Endothelial cell of umbilical vein (primary cell): ENCODE data around the gene CNIH2. TPM values are rescaled to one million over a fixed set of nuclear protein-coding genes. Genes with fewer than 3 reads are reported as not detected.

Experiments
- BruUV-seq: library from RNA; stranded (reverse); fragments of 400-500 nt; replicated peaks from 2 replicates; lab custom pipeline; 2021; lab: Mats Ljungman, UMichigan
- CTCF ChIA-PET: fragments of 300-600, 350-600 bp; sonication (Branson Sonifier 250); formaldehyde crosslinking; loops from one replicate; lab custom pipeline; 2021; ENCODE audit warnings: antibody characterized with exemption, inconsistent platforms; lab: Charles Lee
- POLR2A ChIA-PET: fragments of 300-600, 350-600 bp; sonication (Branson Sonifier 250); formaldehyde crosslinking; loops from one replicate; lab custom pipeline; 2021; ENCODE audit warnings: antibody characterized with exemption, inconsistent platforms; lab: Charles Lee
- DNase-seq: peaks from one replicate; pipeline ENCODE4 v3.0.0-alpha.2; 2011; ENCODE audit warnings: low read depth, low spot score
- FAIRE-seq: peaks from 2 replicates; lab custom pipeline; 2011; peaks lifted over from hg19 to GRCh38; lab: Jason Lieb, UNC
- H2AFZ ChIP-seq: 2 replicates; pipeline ENCODE4 v1.6.0; 2012; ENCODE audit warnings: low read depth, low read length, control low read depth, inconsistent platforms
- H3K27ac ChIP-seq: 2 replicates; pipeline ENCODE4 v1.5.1; 2011; ENCODE audit warnings: low read depth, mild to moderate bottlenecking, control low read depth, low read length, moderate library complexity; ENCODE audit not compliant: insufficient read depth
- H3K27me3 ChIP-seq, 2 experiments: 2 replicates each; pipeline versions ENCODE4 v1.6.0 to v1.6.1; 2011; ENCODE audit warnings: low read length in 2 of 2, mixed read lengths in 1 of 2; ENCODE audit not compliant: control insufficient read depth in 2 of 2, insufficient read depth in 2 of 2
- H3K36me3 ChIP-seq, 2 experiments: 2 replicates in 1 of 2; 3 replicates in 1 of 2; pipeline ENCODE4 v1.5.1; 2011; ENCODE audit warnings: low read length in 2 of 2, mild to moderate bottlenecking in 1 of 2, moderate library complexity in 1 of 2; ENCODE audit not compliant: control insufficient read depth in 2 of 2, insufficient read depth in 2 of 2; ENCODE audit errors: extremely low read depth in 1 of 2
- H3K4me1 ChIP-seq: 3 replicates; pipeline ENCODE4 v1.5.1; 2011; ENCODE audit warnings: mild to moderate bottlenecking, low read length; ENCODE audit not compliant: control insufficient read depth, insufficient read depth; ENCODE audit errors: extremely low read depth
- H3K4me2 ChIP-seq: 2 replicates; pipeline ENCODE4 v1.6.1; 2011; ENCODE audit warnings: low read length, control low read depth, mixed read lengths; ENCODE audit not compliant: insufficient read depth
- H3K4me3 ChIP-seq, 3 experiments: fragments of 200-600 bp in 1 of 3; sonication (generic), shearing (Covaris generic) in 1 of 3; replicated peaks in 1 of 3; 2 replicates each; pipeline ENCODE4 v1.5.1; 2011 to 2016; ENCODE audit warnings: control low read depth in 3 of 3, low read length in 3 of 3, mild to moderate bottlenecking in 2 of 3, inconsistent platforms in 1 of 3, low read depth in 1 of 3, moderate library complexity in 1 of 3; ENCODE audit not compliant: insufficient read depth in 1 of 3
- H3K79me2 ChIP-seq: 2 replicates; pipeline ENCODE4 v1.6.0; 2012; ENCODE audit warnings: low read length, inconsistent platforms; ENCODE audit not compliant: control insufficient read depth, insufficient read depth
- H3K9ac ChIP-seq: replicated peaks from 2 replicates; pipeline ENCODE3; 2011; ENCODE audit warnings: low read length, control low read depth; ENCODE audit not compliant: insufficient read depth; ENCODE audit errors: extremely low read depth
- H3K9me1 ChIP-seq: replicated peaks from 3 replicates; pipeline ENCODE4 v1.6.0; 2011; ENCODE audit warnings: mild to moderate bottlenecking, low read length; ENCODE audit not compliant: control insufficient read depth, insufficient read depth; ENCODE audit errors: extremely low read depth
- H3K9me3 ChIP-seq: replicated peaks from 2 replicates; pipeline ENCODE4 v1.5.1; 2012; ENCODE audit warnings: low read length, inconsistent platforms; ENCODE audit not compliant: control insufficient read depth, insufficient read depth
- H4K20me1 ChIP-seq: replicated peaks from 2 replicates; pipeline ENCODE3; 2011; ENCODE audit warnings: mild to moderate bottlenecking, low read length; ENCODE audit not compliant: control insufficient read depth, insufficient read depth; ENCODE audit errors: extremely low read depth
- FOS ChIP-seq: IDR thresholded peaks from 2 replicates; pipeline ENCODE4 v1.6.1; 2011; ENCODE audit warnings: mild to moderate bottlenecking, low read length, moderate library complexity, borderline replicate concordance; ENCODE audit not compliant: insufficient read depth
- GATA2 ChIP-seq: IDR thresholded peaks from 2 replicates; pipeline ENCODE4 v1.7.0; 2011; ENCODE audit warnings: low read depth, mild to moderate bottlenecking, moderate library complexity, mixed read lengths, low read length; ENCODE audit not compliant: insufficient read length, insufficient read depth
- JUN ChIP-seq: IDR thresholded peaks from 2 replicates; pipeline ENCODE4 v1.6.1; 2011; ENCODE audit warnings: borderline replicate concordance, low read depth; ENCODE audit not compliant: insufficient read length, insufficient read depth
- MAX ChIP-seq: IDR thresholded peaks from 2 replicates; pipeline ENCODE4 v1.6.1; 2011; ENCODE audit not compliant: insufficient read depth, insufficient read length
- MYC ChIP-seq: IDR thresholded peaks from one replicate; pipeline ENCODE4 v1.6.1; 2011; ENCODE audit warnings: mild to moderate bottlenecking, low read depth, low read length
- POLR2AphosphoS5 ChIP-seq: IDR thresholded peaks from 2 replicates; pipeline ENCODE4 v1.6.1; 2012; ENCODE audit warnings: low read depth, mild to moderate bottlenecking, control low read depth, low read length, moderate library complexity; ENCODE audit not compliant: insufficient read depth
- dilution Hi-C: fragments of 300-500 bp; cut with MboI; formaldehyde crosslinking; loops from one replicate; pipeline ENCODE4 v1.15.0; 2019; ENCODE audit warnings: low sequenced_read_pairs; ENCODE audit not compliant: extremely low pct_ligation_motif_present
- intact Hi-C: fragments of 100-400 bp; cut with micrococcal nuclease; formaldehyde crosslinking; loops from one replicate; pipeline ENCODE4 v1.10.0; 2022
- polyA plus RNA-seq, 4 experiments: library from polyadenylated mRNA; depleted of rRNA in 3 of 4; stranded (reverse) in 3 of 4; unstranded in 1 of 4; fragments of >200 nt; gene quantifications; 2 replicates each; pipeline versions ENCODE4 v1.2.1 to v1.2.3, GENCODE V29; 2011 to 2012; ENCODE audit warnings: missing spikeins in 1 of 4
- total RNA-seq: library from RNA; stranded (reverse); gene quantifications from 2 replicates; pipeline ENCODE4 v1.2.3, GENCODE V29; 2021

The CNIH2 gene
- total and polyA plus RNA-seq, 2 donors (not counting 3 experiments of a cell fraction or from before 2014, with no cell fraction given), result 0.46 to 1.2 TPM

DNA sequence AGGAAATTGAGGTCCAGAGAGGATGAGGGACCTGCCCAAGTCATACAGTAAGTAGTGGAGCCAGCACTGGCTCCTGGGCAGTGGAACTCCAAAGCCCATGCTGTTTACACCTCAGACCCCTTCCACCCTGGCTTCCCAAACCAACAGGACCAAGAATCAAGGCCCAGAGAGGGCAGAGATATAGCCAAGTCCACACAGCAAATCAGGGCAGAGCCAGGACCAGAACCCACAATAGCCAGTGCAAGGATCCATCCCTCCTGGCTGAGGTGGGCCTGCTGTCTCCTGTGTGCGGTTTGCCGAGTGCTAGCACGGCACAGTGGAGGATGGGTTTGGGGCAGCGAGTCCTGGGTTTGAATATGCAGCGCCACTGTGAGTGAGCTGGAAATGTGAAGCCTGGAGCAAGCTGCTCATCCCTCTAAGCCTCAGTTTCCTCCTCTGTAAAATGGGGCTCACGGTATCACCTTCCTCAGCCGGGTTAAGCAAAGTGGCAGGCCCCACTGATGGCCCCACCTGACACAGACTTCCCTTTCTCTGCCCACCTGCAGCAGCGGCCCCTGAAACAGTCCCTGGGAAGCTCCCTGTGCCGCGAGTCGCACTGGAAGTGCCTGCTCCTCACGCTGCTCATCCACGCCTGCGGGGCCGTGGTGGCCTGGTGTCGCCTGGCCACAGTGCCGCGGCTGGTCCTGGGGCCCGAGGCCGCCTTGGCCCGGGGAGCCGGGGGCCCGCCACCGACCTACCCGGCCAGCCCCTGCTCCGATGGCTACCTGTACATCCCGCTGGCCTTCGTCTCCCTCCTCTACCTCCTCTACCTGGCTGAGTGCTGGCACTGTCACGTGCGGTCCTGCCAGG is 16.0 kb downstream of the CNIH2 start:
- ChIA-PET POLR2A (no interaction called here), CTCF (interaction anchor here (1.0 to 1.3 kb wide), 2 partner anchors 18 to 19 kb away, joined by 3 read pairs; no protein-coding TSS in a partner anchor)
- no peaks in the 10 kb centered on the region for H3K79me2 ChIP-seq
- H3K27ac ChIP-seq, result no peak overlapping the region
- DNase-seq (no peak), FAIRE-seq (no peak)
- BruUV-seq, result no TSS peak
- no peak overlapping the region for H3K9ac ChIP-seq
- dilution Hi-C loops, result no loop called here
- intact Hi-C loops, result no loop called here
- no peaks in the 10 kb centered on the region for H3K9me3 ChIP-seq
- H2AFZ ChIP-seq, result no peak overlapping the region
- H3K4me3 ChIP-seq, result no peak overlapping the region
- no peak for TF ChIP-seq MAX
- TF ChIP-seq GATA2, result no peak
- no peaks in the 10 kb centered on the region for H3K9me1 ChIP-seq
- H3K4me1 ChIP-seq, result peaks cover 6% of the 10 kb centered on the region
- H4K20me1 ChIP-seq, result no peaks in the 10 kb centered on the region
- no peak overlapping the region for H3K4me2 ChIP-seq
- no peaks in the 10 kb centered on the region for H3K36me3 ChIP-seq
- H3K27me3 ChIP-seq, result peaks cover 20 to 22% of the 10 kb centered on the region in 2 experiments

- BruUV-seq, result no TSS peak
- ChIA-PET POLR2A (no interaction called here), CTCF (interaction anchor here (1.0 to 1.3 kb wide), 2 partner anchors 17 to 18 kb away, joined by 3 read pairs; no protein-coding TSS in a partner anchor)
- Histone ChIP-seq H3K9ac (no peak overlapping the region), H3K4me2 (no peak overlapping the region), H3K9me3 (no peaks in the 10 kb centered on the region), H3K36me3 (no peaks in the 10 kb centered on the region), H3K4me1 (peaks cover 3% of the 10 kb centered on the region), H3K27me3 (peaks cover 20 to 22% of the 10 kb centered on the region in 2 experiments), H3K4me3 (no peak overlapping the region), H3K27ac (no peak overlapping the region), H3K79me2 (no peaks in the 10 kb centered on the region), H4K20me1 (no peaks in the 10 kb centered on the region), H3K9me1 (no peaks in the 10 kb centered on the region), H2AFZ (no peak overlapping the region)
- DNase-seq (no peak), FAIRE-seq (no peak)
- intact Hi-C loops (no loop called here), dilution Hi-C loops (no loop called here)
- TF ChIP-seq JUN (no peak), POLR2AphosphoS5 (no peak), FOS (no peak), MYC (no peak)
Observed at GRCh38 chr11:66294626-66295620, 16.9 kb downstream of the CNIH2 start.
